Measurements from ENCODE around the gene HAGH.

Gene HAGH

DNA sequence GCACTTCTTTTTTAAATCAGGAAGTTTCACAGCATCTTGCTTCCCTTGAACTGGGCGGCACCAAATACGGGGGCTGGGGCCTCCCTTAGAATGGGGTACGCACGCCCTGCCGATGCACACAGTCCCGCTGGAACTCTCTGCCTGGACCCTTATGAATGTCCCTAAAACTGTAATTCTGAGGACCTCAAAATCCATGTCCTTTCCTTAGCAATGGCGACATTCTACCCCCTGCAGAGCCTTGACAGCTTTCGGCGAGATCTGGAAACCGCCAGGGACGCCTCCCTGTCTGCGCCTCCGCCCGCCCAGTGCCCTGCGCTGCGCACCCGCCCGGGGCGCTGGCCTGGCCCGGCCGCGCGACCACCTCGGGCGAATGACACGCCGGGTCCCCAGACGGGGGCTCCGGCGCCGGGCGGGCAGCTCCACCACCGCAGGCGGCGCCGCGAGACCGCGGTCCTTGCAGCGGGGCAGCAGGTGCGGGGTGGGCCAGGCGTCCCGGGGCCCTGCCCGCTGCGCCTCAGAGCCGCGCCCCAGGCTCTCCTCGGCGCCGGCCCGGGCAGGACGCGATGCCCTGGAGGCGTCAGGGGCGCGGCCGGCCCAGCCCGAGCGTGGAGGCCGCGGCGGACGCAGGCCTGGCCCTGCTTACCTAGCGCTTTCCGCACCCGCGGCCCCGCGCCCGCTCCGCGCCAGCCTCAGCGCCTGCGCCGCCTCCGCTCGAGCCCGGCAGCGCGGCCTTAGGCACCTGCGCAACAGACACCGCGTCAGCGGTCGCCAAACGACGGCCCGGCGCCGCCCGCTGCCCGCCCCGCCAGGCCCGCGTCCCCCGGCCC, 548 bp downstream of the HAGH start:
- TF ChIP-seq, protein P1, sequence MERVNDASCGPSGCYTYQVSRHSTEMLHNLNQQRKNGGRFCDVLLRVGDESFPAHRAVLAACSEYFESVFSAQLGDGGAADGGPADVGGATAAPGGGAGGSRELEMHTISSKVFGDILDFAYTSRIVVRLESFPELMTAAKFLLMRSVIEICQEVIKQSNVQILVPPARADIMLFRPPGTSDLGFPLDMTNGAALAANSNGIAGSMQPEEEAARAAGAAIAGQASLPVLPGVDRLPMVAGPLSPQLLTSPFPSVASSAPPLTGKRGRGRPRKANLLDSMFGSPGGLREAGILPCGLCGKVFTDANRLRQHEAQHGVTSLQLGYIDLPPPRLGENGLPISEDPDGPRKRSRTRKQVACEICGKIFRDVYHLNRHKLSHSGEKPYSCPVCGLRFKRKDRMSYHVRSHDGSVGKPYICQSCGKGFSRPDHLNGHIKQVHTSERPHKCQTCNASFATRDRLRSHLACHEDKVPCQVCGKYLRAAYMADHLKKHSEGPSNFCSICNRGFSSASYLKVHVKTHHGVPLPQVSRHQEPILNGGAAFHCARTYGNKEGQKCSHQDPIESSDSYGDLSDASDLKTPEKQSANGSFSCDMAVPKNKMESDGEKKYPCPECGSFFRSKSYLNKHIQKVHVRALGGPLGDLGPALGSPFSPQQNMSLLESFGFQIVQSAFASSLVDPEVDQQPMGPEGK (CRISPR knock-in tag; IDR thresholded peaks at IDR 0.05; ENCODE audit: borderline replicate concordance), result no peak
- peak; percentile 13 for ATAC-seq

DNA sequence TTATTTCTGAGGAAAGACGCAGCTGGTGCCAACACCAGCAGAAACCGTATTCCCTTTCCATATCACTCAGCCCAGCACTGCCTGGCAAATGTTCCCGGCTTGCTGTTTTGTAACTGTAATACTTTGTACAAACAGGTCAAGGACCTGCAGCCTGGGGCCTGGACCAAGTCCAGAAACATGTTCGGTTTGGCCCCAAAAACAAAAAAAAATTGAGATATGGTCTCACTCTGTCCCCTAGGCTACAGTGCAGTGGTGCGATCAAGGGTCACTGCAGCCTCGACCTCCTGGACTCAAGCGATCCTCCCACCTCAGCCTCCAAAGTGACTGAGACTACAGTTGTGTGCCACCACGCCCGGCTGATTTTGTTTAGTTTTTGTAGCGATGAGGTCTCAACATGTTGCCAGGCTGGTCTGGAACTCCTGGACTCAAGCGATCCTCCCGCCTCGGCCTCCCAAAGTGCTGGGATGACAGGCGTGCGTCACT, 1.2 kb downstream of the HAGH start:
- ATAC-seq, result no peak
- TF ChIP-seq, protein P2, sequence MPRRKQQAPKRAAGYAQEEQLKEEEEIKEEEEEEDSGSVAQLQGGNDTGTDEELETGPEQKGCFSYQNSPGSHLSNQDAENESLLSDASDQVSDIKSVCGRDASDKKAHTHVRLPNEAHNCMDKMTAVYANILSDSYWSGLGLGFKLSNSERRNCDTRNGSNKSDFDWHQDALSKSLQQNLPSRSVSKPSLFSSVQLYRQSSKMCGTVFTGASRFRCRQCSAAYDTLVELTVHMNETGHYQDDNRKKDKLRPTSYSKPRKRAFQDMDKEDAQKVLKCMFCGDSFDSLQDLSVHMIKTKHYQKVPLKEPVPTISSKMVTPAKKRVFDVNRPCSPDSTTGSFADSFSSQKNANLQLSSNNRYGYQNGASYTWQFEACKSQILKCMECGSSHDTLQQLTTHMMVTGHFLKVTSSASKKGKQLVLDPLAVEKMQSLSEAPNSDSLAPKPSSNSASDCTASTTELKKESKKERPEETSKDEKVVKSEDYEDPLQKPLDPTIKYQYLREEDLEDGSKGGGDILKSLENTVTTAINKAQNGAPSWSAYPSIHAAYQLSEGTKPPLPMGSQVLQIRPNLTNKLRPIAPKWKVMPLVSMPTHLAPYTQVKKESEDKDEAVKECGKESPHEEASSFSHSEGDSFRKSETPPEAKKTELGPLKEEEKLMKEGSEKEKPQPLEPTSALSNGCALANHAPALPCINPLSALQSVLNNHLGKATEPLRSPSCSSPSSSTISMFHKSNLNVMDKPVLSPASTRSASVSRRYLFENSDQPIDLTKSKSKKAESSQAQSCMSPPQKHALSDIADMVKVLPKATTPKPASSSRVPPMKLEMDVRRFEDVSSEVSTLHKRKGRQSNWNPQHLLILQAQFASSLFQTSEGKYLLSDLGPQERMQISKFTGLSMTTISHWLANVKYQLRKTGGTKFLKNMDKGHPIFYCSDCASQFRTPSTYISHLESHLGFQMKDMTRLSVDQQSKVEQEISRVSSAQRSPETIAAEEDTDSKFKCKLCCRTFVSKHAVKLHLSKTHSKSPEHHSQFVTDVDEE (CRISPR knock-in tag; IDR thresholded peaks at IDR 0.05), result no peak
- TF ChIP-seq ZNF8 (CRISPR knock-in tag; IDR thresholded peaks at IDR 0.05) (no peak), RARB (CRISPR knock-in tag; IDR thresholded peaks at IDR 0.05) (no peak)

DNA sequence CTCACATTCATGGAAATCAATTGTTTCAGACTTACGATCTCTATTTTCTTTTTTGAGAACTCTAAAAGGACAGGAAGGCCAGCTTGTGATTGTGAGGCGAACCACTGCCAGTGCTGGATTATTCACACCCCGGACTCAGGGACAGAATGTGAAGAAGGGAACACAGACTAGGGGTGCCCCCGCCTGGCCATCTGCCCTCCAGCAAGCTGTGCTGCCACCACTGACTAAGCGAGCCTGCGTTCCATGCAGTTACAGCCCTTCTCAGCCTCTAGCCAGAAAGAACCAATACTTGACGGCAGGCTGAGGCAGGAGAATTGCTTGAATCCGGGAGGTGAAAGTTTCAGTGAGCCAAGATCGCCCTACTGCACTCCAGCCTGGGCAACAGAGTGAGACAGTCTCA, 2.8 kb downstream of the HAGH start:
- no peak for TF ChIP-seq OSR1 (CRISPR knock-in tag; IDR thresholded peaks at IDR 0.05)
- no peak for TF ChIP-seq ZFP3 (CRISPR knock-in tag; IDR thresholded peaks at IDR 0.05)
- no peak for TF ChIP-seq CSDC2 (CRISPR knock-in tag; IDR thresholded peaks at IDR 0.05)
- TF ChIP-seq ZNF8 (CRISPR knock-in tag; IDR thresholded peaks at IDR 0.05), result no peak
- TF ChIP-seq ISL1 (CRISPR knock-in tag; IDR thresholded peaks at IDR 0.05), result no peak
- no peak for TF ChIP-seq GLIS3 (CRISPR knock-in tag; IDR thresholded peaks at IDR 0.05)
- no peak for TF ChIP-seq TCF4 (CRISPR knock-in tag; IDR thresholded peaks at IDR 0.05; ENCODE audit: borderline replicate concordance)
- TF ChIP-seq, protein P3, sequence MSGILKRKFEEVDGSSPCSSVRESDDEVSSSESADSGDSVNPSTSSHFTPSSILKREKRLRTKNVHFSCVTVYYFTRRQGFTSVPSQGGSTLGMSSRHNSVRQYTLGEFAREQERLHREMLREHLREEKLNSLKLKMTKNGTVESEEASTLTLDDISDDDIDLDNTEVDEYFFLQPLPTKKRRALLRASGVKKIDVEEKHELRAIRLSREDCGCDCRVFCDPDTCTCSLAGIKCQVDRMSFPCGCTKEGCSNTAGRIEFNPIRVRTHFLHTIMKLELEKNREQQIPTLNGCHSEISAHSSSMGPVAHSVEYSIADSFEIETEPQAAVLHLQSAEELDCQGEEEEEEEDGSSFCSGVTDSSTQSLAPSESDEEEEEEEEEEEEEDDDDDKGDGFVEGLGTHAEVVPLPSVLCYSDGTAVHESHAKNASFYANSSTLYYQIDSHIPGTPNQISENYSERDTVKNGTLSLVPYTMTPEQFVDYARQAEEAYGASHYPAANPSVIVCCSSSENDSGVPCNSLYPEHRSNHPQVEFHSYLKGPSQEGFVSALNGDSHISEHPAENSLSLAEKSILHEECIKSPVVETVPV (CRISPR knock-in tag; IDR thresholded peaks at IDR 0.05), result no peak
- no peak for TF ChIP-seq ZNF70 (CRISPR knock-in tag; IDR thresholded peaks at IDR 0.05)
- no peak for TF ChIP-seq ZNF565 (CRISPR knock-in tag; conservative IDR thresholded peaks at IDR 0.05; ENCODE audit: low read depth)
- TF ChIP-seq, protein P4, sequence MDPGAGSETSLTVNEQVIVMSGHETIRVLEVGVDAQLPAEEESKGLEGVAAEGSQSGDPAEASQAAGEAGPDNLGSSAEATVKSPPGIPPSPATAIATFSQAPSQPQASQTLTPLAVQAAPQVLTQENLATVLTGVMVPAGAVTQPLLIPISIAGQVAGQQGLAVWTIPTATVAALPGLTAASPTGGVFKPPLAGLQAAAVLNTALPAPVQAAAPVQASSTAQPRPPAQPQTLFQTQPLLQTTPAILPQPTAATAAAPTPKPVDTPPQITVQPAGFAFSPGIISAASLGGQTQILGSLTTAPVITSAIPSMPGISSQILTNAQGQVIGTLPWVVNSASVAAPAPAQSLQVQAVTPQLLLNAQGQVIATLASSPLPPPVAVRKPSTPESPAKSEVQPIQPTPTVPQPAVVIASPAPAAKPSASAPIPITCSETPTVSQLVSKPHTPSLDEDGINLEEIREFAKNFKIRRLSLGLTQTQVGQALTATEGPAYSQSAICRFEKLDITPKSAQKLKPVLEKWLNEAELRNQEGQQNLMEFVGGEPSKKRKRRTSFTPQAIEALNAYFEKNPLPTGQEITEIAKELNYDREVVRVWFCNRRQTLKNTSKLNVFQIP (CRISPR knock-in tag; IDR thresholded peaks at IDR 0.05; ENCODE audit: borderline replicate concordance, low read depth), result no peak
- no peak for TF ChIP-seq TOX (CRISPR knock-in tag; IDR thresholded peaks at IDR 0.05; ENCODE audit: borderline replicate concordance)

DNA sequence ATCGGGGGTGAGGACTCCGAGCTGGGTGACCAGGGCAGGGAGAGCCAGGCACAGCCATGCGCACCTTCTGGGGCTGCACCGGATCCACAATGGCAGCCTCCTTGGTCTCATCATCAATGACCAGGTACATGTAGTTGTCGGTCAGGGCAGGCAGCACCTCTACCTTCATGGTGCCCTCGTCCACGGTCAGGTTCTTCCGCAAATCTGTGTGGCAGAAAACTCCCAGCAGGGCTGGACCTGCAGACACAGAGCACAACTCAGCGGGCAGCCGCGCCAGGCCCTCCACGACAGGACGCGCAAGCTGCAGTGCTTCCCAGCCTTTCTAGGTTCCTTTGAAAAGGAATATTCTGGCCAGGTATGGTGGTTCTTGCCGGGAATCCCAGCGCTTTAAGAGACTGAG, 3.8 kb downstream of the HAGH start:
- no peak for ATAC-seq
- TF ChIP-seq TOX (CRISPR knock-in tag; IDR thresholded peaks at IDR 0.05; ENCODE audit: borderline replicate concordance) (no peak), RARB (CRISPR knock-in tag; IDR thresholded peaks at IDR 0.05) (no peak), ZNF8 (CRISPR knock-in tag; IDR thresholded peaks at IDR 0.05) (no peak), ZNF565 (CRISPR knock-in tag; conservative IDR thresholded peaks at IDR 0.05; ENCODE audit: low read depth) (no peak), ZFP3 (CRISPR knock-in tag; IDR thresholded peaks at IDR 0.05) (no peak), ESRRG (CRISPR knock-in tag; IDR thresholded peaks at IDR 0.05) (no peak), ISL1 (CRISPR knock-in tag; IDR thresholded peaks at IDR 0.05) (no peak), GLIS3 (CRISPR knock-in tag; IDR thresholded peaks at IDR 0.05) (no peak), ZC3H10 (CRISPR knock-in tag; IDR thresholded peaks at IDR 0.05) (no peak), PPARA (CRISPR knock-in tag; IDR thresholded peaks at IDR 0.05; ENCODE audit: borderline replicate concordance) (no peak), SNAI2 (CRISPR knock-in tag; IDR thresholded peaks at IDR 0.05) (no peak)
- TF ChIP-seq, protein P1 (CRISPR knock-in tag; IDR thresholded peaks at IDR 0.05; ENCODE audit: borderline replicate concordance), result no peak
- TF ChIP-seq, protein P3 (CRISPR knock-in tag; IDR thresholded peaks at IDR 0.05), result no peak
- TF ChIP-seq, protein P4 (CRISPR knock-in tag; IDR thresholded peaks at IDR 0.05; ENCODE audit: borderline replicate concordance, low read depth), result no peak

More for the DNA sequence above, 2.8 kb downstream of the HAGH start:
- no peak for ATAC-seq
